HCT116 (cell line): ENCODE measurements around the gene DNAJB1. TPM values are rescaled to one million over a fixed set of nuclear protein-coding genes. Genes with fewer than 3 reads are reported as not detected.
A peak's percentile ranks its signal among the peaks of the same experiment; 100 is the strongest.

Experiments
- ATAC-seq: fragments of 200-7000 bp; cut with Tn5 transposase; 2 replicates; pipeline ENCODE4 v1.9.1; 2020; ENCODE audit warnings: mild to moderate bottlenecking, moderate library complexity
- BruUV-seq: library from RNA; stranded (reverse); fragments of 400-500 nt; replicated peaks from 2 replicates; lab custom pipeline; 2021; lab: Mats Ljungman, UMichigan
- CTCF ChIA-PET: fragments of 300-600 bp; sonication (Branson Sonifier 250); formaldehyde crosslinking; loops from one replicate; lab custom pipeline; 2021; ENCODE audit warnings: antibody characterized with exemption; lab: Charles Lee
- POLR2A ChIA-PET: fragments of 300-600, 350-600 bp; sonication (Branson Sonifier 250); formaldehyde crosslinking; loops from one replicate; lab custom pipeline; 2021; ENCODE audit warnings: antibody characterized with exemption; lab: Charles Lee
- RAD21 ChIA-PET, 2 experiments: fragments of 300-600 bp; sonication (Branson Sonifier 250); formaldehyde crosslinking; loops; one replicate each; lab custom pipeline; 2023; ENCODE audit warnings: low total read pairs in 2 of 2; ENCODE audit not compliant: uncharacterized antibody in 2 of 2, unreplicated experiment in 2 of 2, low non-redundant PET in 1 of 2; lab: Charles Lee
- DNase-seq: peaks from one replicate; pipeline ENCODE4 v3.0.0-alpha.2; 2010; ENCODE audit warnings: low read depth, low spot score
- H2AFZ ChIP-seq: fragments of 200-600 bp; shearing (Covaris generic), sonication (generic); 2 replicates; pipeline ENCODE4 v1.6.1; 2017; ENCODE audit warnings: low read depth, mixed run types, mixed read lengths, antibody characterized with exemption, low read length; ENCODE audit not compliant: poor library complexity, severe bottlenecking
- H3K27ac ChIP-seq: 2 replicates; pipeline ENCODE4 v1.5.1; 2012; ENCODE audit warnings: low read depth, low read length
- H3K27me3 ChIP-seq: fragments of 200-600 bp; sonication (generic); 2 replicates; pipeline ENCODE4 v1.6.1; 2016; ENCODE audit warnings: mixed run types, low read length, mixed read lengths; ENCODE audit not compliant: insufficient read depth
- H3K36me3 ChIP-seq, 2 experiments: fragments of 200-500 bp in 1 of 2; fragments of 200-600 bp in 1 of 2; sonication (Bioruptor generic) in 1 of 2; sonication (generic) in 1 of 2; 2 replicates each; pipeline versions ENCODE4 v1.5.1 to v1.6.1; 2014 to 2016; ENCODE audit warnings: low read length in 2 of 2, inconsistent platforms in 1 of 2, mixed read lengths in 1 of 2, mixed run types in 1 of 2; ENCODE audit not compliant: insufficient read depth in 2 of 2, control insufficient read depth in 1 of 2
- H3K4me1 ChIP-seq, 2 experiments: fragments of 200-600 bp in 1 of 2; sonication (generic) in 1 of 2; 2 replicates each; pipeline versions ENCODE4 v1.5.1 to v1.6.1; 2012 to 2017; ENCODE audit warnings: low read length in 2 of 2, inconsistent platforms in 1 of 2, mild to moderate bottlenecking in 1 of 2, mixed read lengths in 1 of 2, mixed run types in 1 of 2, moderate library complexity in 1 of 2; ENCODE audit not compliant: insufficient read depth in 2 of 2, control insufficient read depth in 1 of 2
- H3K4me2 ChIP-seq: fragments of 200-600 bp; sonication (generic); 2 replicates; pipeline ENCODE4 v1.6.1; 2017; ENCODE audit warnings: mixed run types, low read length, mixed read lengths
- H3K4me3 ChIP-seq, 2 experiments: fragments of 200-600 bp in 1 of 2; sonication (generic) in 1 of 2; replicated peaks in 1 of 2; 2 replicates each; pipeline ENCODE4 v1.5.1; 2011 to 2016; ENCODE audit warnings: low read length in 2 of 2, control low read depth in 1 of 2, low read depth in 1 of 2, mild to moderate bottlenecking in 1 of 2, mixed read lengths in 1 of 2, mixed run types in 1 of 2
- H3K79me2 ChIP-seq: fragments of 200-600 bp; sonication (generic); 2 replicates; pipeline ENCODE4 v1.6.1; 2017; ENCODE audit warnings: mild to moderate bottlenecking, mixed run types, low read length, moderate library complexity, mixed read lengths; ENCODE audit not compliant: insufficient read depth
- H3K9ac ChIP-seq: fragments of 200-600 bp; sonication (generic); 2 replicates; pipeline ENCODE4 v1.6.1; 2016; ENCODE audit warnings: low read length, mixed read lengths
- H3K9me2 ChIP-seq: fragments of 200-600 bp; sonication (generic), shearing (Covaris generic); 2 replicates; pipeline ENCODE4 v1.6.1; 2017; ENCODE audit warnings: mixed run types, mild to moderate bottlenecking, moderate library complexity; ENCODE audit not compliant: insufficient read depth
- H3K9me3 ChIP-seq, 2 experiments: fragments of 200-500 bp in 1 of 2; fragments of 200-600 bp in 1 of 2; sonication (Bioruptor generic) in 1 of 2; sonication (generic) in 1 of 2; 2 replicates each; pipeline ENCODE4 v1.6.1; 2014 to 2017; ENCODE audit warnings: low read length in 2 of 2, mixed read lengths in 2 of 2, inconsistent platforms in 1 of 2, low read depth in 1 of 2, mild to moderate bottlenecking in 1 of 2, mixed run types in 1 of 2, moderate library complexity in 1 of 2; ENCODE audit not compliant: control insufficient read depth in 1 of 2, insufficient read depth in 1 of 2
- H4K20me1 ChIP-seq: fragments of 200-600 bp; sonication (generic), shearing (Covaris generic); 2 replicates; pipeline ENCODE4 v1.6.1; 2017; ENCODE audit warnings: mixed run types, mild to moderate bottlenecking, moderate library complexity; ENCODE audit not compliant: insufficient read depth
- CEBPB ChIP-seq: IDR thresholded peaks from 2 replicates; pipeline ENCODE4 v1.6.1; 2012; ENCODE audit warnings: low read depth
- EGR1 ChIP-seq: IDR thresholded peaks from 2 replicates; pipeline ENCODE4 v1.6.1; 2012; ENCODE audit warnings: low read depth
- FOSL1 ChIP-seq: IDR thresholded peaks from 2 replicates; pipeline ENCODE4 v1.6.1; 2012; ENCODE audit warnings: low read depth
- JUND ChIP-seq: IDR thresholded peaks from 2 replicates; pipeline ENCODE4 v1.6.1; 2012
- POLR2AphosphoS5 ChIP-seq: IDR thresholded peaks from 2 replicates; pipeline ENCODE4 v1.6.1; 2011; ENCODE audit warnings: mild to moderate bottlenecking, low read depth, low read length, moderate library complexity
- ZFX ChIP-seq: fragments of 450-650 bp; IDR thresholded peaks from 2 replicates; pipeline ENCODE4 v1.6.1; 2017
- intact Hi-C: fragments of 100-400 bp; cut with micrococcal nuclease; formaldehyde crosslinking; loops from 2 replicates; pipeline ENCODE4 v1.10.0; 2022
- total RNA-seq: library from RNA; stranded (reverse); gene quantifications from one replicate; pipeline ENCODE4 v1.2.1, GENCODE V29; 2021; ENCODE audit not compliant: unreplicated experiment
- TF ChIP-seq, protein P1 (sequence below): IDR thresholded peaks from 2 replicates; pipeline ENCODE4 v1.6.1; 2011; ENCODE audit warnings: mild to moderate bottlenecking, low read length, moderate library complexity; ENCODE audit not compliant: insufficient replicate concordance; ENCODE audit errors: extremely low read depth

The DNAJB1 gene
- total RNA-seq, 1 experiment from 2014 or later: 175 TPM

GRCh38 chr19:14476673-14477401 lies 41.4 kb downstream of the DNAJB1 start:
- POLR2A ChIA-PET: no interaction called here
- Histone ChIP-seq H4K20me1 (no peaks in the 10 kb centered on the region), H3K9me3 (no peaks in the 10 kb centered on the region), H3K27me3 (no peaks in the 10 kb centered on the region), H3K4me2 (peak overlapping the region; percentile 72), H3K4me1 (peaks cover 22 to 49% of the 10 kb centered on the region in 2 experiments; a peak in 3 of 4 replicates), H3K79me2 (peaks cover 2% of the 10 kb centered on the region; the same call in 1 of the 2 replicates), H3K9me2 (no peaks in the 10 kb centered on the region), H2AFZ (no peak overlapping the region), H3K4me3 (peak overlapping the region in 1 of 2 experiments; percentile 3; a peak in 1 of 4 replicates), H3K36me3 (peaks cover 9 to 12% of the 10 kb centered on the region in 2 experiments; a peak in 3 of 4 replicates), H3K27ac (peak overlapping the region; percentile 51; the same call in 1 of the 2 replicates), H3K9ac (no peak overlapping the region)
- ATAC-seq (peak; percentile 57), DNase-seq (peak; percentile 48)
- no TSS peak for BruUV-seq
- RAD21 ChIA-PET: no interaction called here
- TF ChIP-seq POLR2AphosphoS5 (peak; percentile 59), EGR1 (no peak), JUND (no peak), CEBPB (no peak), FOSL1 (no peak), ZFX (no peak)
- TF ChIP-seq, protein P1, sequence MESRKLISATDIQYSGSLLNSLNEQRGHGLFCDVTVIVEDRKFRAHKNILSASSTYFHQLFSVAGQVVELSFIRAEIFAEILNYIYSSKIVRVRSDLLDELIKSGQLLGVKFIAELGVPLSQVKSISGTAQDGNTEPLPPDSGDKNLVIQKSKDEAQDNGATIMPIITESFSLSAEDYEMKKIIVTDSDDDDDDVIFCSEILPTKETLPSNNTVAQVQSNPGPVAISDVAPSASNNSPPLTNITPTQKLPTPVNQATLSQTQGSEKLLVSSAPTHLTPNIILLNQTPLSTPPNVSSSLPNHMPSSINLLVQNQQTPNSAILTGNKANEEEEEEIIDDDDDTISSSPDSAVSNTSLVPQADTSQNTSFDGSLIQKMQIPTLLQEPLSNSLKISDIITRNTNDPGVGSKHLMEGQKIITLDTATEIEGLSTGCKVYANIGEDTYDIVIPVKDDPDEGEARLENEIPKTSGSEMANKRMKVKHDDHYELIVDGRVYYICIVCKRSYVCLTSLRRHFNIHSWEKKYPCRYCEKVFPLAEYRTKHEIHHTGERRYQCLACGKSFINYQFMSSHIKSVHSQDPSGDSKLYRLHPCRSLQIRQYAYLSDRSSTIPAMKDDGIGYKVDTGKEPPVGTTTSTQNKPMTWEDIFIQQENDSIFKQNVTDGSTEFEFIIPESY: no peak
- CTCF ChIA-PET: interaction anchor here (0.8 kb wide), 1 partner anchor 9 kb away, joined by 3 read pairs; no protein-coding TSS in a partner anchor
- intact Hi-C loops: no loop called here
